GM19328 (cell line): ENCODE results near the gene AJAP1.
"Not testable (repeated sequence)": the region's sequence is repeated elsewhere in the genome, so short reads cannot be mapped to it uniquely, and the experiment has no call there.

Source experiments
- ATAC-seq: cut with Tn5 transposase; IDR thresholded peaks from one replicate; pipeline ENCODE4 v1.9.1; 2021; ENCODE audit warnings: mild to moderate bottlenecking, moderate library complexity; ENCODE audit not compliant: unreplicated experiment

The AJAP1 gene, protein sequence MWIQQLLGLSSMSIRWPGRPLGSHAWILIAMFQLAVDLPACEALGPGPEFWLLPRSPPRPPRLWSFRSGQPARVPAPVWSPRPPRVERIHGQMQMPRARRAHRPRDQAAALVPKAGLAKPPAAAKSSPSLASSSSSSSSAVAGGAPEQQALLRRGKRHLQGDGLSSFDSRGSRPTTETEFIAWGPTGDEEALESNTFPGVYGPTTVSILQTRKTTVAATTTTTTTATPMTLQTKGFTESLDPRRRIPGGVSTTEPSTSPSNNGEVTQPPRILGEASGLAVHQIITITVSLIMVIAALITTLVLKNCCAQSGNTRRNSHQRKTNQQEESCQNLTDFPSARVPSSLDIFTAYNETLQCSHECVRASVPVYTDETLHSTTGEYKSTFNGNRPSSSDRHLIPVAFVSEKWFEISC

DNA sequence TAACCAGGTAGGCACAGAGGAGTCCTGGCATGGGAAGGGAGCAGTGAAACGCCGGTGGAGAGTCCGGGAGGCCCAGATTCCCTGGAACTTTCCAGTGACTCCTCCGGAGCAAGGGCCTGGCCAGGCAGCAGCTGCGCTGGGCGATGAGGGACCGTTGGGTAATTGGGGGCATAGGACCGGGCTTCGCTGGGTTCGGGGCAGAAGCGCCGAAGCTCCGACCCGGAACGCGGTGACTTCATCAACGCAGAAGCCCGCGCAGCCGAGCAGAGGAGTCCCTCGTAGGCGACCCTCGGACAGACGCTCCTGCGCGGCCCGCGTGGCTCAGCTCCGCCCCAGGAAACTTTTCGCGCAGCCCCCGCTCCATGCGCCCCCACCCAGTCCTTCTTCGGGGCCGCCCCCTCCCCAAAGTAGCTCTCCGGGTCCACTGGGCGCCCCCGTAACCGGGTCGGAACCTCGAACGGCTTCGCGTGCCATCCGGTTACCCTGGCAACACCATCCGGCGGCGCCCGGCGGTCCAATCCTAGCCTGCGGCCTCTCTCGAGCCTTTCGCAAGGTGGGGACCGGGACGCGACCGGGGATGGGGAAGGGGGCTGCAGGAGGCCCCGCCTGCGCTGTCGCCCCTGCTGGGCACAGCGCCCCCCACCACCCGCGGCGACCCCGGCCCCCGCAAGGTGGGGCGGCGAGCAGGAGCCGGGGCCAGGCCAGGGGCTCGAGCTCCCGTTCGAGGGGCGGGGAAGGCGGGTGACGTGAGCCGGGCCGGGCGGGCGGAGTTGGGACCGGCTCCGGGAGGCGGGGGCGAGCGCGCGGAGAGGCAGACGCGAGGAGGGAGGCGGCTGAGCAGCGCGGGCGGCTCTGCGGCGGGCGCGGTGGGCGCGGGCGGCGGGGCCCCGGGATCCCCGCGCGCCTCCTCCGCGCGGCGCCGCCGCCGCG lies at the start of gene AJAP1:
AJAP1 (plus strand) TSS at position 814 of the 930 bp plus-strand sequence. CDS start 817 bp downstream, outside the sequence.
- no peak for ATAC-seq

DNA sequence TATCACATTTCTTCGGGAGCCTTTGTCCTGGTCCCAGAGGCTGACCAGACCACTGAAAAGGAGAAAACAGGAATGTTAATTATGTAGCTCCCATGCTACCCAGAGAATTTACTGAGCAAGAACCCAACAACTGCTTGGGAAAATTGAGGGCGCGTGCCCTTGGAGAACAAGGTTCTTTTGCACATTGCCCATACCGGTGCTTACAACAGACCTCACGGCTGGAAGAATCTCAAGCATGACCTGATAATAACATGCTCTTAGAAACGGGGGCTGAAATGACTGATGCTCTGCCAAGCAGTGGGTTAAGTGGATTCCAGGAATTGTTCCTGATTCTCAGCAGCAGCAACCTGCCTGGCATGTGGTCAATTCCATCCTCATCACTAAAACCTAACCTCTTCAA lies 49.3 kb upstream of the AJAP1 start:
- ATAC-seq = no peak

DNA sequence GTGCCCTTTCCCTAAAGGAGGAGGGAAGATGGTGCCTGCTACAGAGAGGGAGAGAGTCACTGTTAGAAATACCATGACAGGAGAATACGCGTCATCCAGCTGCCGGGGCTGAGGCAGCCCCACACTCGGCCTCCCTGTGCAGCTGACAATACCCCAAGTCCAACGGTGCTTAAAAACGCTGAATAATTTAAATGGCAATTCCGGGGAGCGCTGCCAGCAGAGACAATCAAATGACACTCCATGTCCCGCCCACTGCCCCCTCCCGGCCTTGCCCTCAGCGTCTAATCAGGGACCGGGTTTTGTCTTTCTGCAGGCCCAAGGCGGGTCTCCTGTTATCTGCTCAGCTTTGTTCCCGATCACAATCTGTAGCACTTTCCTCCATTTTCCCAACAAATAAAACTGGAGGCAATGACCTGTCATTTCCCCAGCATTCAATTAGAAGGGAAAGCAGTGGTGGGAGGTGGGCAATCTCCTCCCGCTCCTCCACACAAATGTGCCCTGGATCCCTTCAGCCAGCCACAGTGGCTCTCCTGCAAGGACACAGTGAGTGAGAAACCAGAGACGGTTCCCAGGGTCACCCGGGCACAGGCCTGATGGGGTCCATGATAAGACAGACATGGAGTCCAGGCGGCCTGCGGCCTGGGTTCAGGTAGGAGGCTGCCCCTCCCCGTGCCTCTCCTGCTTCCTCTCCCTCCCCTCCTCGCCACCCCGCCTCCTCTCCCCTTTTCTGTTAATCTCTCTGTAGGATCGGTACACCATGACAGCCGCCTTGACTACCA lies 42.7 kb upstream of the AJAP1 start:
- ATAC-seq = no peak

DNA sequence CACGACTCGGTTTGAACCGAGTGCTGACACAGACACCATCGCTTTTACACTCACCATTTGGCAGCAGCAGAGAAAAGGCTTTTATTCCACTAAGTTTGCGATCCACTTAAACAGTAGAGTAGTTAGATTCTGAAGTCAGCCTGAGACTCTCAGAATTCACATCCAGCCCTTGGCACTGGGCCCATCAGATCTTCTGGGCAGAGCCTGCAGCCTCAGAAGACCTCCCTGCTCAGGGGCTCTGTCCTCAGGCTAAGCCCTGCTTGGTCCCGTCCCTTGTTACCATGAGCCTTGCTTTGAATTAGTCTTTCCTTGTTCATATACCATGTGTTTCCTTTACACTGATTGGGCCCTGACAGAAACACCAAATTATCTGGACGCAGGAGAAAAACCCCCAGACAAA lies 41.4 kb upstream of the AJAP1 start:
- no peak for ATAC-seq

DNA sequence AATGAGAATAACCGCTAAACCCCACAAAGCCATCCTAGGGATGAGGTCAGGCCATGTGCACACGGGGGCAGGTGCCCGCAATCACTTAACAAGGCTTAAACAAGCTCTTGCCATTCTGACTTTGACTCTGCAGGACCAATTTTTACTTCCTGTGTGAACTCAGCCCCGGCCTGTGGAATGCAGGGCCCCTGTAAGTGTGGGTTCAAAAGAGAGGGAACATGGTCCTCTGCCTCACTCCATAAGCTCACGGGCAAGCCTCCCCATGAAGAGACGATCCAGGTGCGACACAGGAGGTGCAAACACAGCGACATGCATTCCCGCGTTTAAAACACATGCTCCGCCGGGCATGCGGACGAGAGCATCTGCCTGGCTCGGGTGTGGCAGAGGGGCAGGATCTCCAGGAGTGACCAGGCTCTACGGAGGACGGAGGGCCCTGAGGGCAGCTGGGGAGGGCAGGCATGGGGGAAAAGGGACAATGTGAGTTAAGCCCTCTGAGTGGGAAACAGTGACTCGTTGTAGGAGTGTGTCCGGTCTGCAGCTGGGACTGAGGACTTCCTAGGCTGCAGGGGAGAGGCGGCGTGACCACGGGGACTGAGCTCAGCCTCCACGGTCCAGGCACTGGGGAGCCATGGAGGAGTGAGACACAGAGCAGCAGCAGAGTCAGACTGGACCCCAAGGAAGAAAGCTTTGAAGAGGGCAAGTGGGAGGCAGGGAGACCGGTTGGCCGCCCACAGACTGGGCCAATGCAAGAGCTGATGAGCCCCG lies 40.6 kb upstream of the AJAP1 start:
- no peak for ATAC-seq

DNA sequence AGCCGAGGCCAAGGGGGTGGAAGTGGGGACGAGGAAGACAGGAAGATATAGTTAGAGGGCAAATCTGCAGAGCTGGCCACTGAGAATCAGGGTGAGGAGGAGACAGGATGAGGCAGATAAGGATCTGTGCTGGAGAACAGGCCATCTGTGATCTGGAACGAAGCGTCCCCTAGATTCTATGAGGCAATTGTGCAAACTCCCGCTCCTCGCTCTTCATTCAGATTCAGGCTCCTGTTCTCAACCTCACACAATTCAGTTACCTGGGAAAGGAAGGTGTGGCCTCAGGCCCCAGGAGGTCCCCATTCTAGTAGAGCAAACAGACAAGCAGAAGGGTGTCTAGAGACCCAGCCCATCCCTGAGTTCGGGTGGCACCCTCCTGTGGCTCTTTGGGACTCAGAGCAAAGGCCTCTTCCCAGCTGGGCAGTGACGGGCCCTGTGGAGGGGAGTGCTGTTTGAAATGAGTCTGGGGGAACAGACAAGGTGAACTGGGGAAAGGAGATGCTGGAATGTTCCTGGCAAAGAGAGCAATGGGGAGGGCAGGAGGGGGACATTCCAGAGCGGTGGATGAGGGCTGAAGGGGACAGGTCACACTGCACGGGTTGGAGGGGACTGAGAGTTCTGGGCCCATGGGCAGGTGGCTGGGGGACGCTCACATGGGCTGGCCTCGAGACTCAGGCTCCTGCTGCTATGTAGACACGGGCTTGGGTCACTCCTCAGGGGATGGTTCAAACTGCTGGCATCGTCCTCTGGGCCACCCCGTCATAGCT lies 39.9 kb upstream of the AJAP1 start:
- no peak for ATAC-seq

DNA sequence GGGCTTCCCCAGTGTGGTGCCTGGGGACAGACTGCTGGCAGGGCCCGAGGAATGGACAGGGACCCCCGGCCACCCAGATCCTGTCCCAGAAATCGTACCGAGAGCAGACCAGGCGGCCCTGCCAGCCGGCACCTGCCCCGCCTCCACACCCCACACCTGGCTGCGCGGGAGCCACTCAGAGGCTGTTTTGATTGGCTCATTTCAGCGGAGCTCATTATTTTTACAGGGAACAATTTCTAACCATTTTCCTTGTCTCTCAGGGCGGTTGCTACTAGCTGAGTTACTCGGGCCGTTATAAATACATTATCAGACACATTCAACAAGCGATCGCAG lies 39.3 kb upstream of the AJAP1 start:
- ATAC-seq = no peak

DNA sequence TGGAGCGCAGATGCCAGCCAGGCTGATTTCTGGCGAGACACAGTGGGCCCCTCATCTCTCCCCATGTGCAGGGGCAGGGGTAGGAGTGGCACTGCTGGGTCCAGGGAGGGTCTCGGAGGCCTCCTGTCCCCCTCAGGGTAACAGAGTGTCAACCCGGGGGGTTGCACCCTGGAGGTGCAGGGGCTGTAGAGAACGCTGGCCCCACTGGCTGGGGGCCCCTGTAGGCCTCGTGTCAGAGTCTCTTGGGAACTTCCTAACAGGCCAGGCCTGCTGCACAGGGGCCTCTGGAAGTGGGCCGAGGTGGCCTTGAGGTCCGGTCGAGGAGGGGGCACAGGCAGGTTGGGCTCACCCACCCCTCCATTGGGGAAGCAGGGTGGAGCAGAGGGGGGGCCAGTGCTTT lies 38.9 kb upstream of the AJAP1 start:
- ATAC-seq = no peak

DNA sequence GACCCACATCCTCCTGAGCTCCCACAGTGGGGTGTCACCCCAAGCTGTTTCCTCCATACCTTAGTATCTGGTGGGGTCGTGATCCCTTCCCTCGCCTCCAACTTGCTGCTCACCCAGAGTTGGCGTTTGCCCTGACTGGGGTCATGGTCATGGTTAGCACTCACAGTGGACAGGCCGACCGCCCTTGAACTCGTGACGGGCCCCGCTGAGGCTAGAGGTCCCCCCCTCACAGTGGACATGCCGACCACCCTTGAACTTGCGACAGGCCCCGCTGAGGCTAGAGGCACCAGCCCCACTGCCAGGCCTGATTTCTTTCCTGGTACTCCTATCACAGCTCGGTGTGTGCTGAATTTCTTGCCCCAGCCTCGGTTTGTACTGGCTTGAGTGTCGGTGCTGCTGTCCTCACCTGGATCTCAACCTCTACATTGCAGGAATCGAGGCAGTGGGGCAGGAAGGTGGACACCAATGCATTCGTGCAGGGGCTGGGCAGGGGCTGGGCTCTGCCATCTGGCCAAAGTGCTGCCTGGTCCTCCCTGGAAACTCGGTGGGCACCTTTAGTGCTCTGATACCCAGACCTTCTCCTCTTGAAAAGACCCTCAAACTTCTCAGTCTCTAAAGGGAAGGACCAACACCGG lies 37.5 kb upstream of the AJAP1 start:
- no peak for ATAC-seq

DNA sequence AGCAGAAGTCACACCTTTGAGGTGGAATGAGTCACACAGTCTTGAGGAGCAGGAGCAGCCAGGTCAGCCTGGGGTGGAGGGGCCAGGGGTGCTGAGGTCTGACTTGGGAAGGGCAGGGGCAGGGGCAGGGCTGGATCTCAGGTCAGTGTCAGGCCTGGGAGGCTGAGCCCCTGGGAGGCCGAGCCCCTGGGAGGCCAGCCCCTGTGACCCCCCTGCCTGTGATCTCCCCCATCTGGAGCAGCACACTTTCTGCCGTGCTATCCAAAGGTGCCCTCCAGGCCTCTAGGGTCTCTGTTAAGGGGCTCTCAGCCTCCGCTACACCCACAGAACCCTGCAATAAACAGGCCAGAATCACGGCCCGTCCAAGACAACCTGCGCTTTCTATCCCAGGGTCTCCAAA lies 36.9 kb upstream of the AJAP1 start:
- ATAC-seq = no peak

DNA sequence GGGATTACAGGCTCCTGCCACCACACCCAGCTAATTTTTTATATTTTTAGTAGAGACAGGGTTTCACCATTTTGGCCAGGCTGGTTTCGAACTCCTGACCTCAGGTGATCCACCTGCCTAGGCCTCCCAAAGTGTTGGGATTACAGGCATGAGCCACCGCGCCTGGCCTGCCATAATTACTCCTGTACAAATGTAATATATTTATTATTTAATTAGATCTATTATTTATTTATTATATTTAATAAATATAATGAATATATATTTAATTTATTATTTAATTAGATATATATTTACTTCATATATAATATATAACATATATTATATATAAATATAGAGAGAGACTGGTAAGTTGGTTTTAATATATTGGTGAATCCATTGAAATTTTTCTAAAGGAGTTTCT lies 35.6 kb upstream of the AJAP1 start:
- not testable (repeated sequence) for ATAC-seq

DNA sequence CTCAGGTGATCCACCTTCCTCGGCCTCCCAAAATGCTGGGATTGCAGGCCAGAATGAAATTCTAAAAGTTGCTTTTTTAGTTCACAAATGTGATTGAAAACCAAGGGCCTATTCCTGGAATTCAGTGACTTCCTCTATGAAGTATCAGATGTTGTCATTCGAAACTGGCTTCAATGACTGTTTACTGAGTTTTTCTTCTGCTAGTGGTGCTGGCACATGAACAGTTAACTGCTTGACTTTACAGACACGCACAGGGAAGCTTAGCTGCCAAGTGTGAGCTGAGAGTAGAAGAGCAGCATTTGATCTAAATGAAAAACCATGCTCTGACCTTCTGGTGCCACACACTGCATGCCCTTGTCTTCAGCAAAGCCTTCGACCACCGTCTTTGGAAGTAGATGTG lies 32.8 kb upstream of the AJAP1 start:
- ATAC-seq = no peak

DNA sequence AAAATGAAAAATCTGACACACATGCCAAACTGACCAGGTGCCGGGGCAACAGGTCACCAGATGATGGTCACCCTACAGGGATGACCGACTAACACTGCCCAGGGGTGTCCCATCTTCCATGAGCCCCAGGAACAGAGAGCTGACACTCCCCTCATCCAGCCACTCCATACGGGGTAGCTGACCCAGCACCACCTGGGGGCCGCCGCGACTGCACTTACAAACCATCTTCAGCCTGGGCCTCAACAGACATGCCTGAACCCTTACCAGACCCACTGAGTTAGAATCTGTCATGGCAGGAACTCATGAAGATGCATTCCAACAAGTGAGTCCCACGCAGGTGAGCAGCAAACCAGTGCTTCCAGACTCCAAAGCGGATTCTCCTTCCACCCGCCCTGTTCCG lies 31.6 kb upstream of the AJAP1 start:
- no peak for ATAC-seq

DNA sequence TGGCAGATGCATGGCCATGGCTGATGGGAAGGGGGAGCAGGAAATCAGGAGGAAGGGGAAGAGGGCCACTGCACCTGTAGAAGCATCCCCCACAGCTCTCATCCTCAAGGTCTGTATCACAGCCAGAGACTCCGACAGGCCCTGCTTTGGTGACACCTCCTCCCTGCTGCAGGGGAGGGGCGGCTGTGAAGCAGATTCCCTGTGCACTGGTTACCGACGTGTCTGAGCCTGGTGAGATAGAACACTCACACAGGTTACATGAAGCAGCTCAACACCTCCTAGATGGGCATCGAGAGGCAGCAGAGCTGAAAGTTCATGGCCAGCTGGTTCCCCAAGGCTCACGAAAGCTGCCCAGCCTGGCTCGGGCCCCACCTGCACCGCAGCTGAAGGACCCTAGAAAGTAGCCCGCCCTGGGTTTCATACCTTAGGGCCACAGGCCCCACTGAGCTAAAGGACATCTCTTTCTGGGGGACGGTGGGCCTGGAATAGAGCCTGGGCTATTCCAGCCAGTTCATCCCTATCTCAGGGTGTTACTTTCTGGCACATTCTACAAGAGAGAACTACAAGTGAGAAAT lies 30.2 kb upstream of the AJAP1 start:
- ATAC-seq = no peak

DNA sequence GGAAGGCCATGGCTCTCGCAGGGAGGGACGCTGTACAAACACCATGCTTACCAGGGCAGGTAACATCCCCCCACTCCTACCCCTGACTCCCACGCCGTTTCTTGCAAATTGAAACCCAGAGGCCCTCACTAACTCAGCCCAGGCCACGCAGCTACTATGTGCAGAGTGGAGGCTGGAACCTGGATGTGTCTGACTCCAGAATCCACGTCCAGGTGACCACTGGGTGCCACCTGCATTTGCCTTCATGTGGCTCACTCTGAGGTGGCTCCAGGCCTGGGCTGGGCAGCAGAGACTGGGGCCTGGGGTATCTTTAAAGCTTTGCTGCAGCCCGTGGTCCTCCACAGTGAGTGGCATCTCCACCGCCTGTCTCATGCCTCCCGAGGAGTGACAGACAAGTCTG lies 29.6 kb upstream of the AJAP1 start:
- no peak for ATAC-seq

DNA sequence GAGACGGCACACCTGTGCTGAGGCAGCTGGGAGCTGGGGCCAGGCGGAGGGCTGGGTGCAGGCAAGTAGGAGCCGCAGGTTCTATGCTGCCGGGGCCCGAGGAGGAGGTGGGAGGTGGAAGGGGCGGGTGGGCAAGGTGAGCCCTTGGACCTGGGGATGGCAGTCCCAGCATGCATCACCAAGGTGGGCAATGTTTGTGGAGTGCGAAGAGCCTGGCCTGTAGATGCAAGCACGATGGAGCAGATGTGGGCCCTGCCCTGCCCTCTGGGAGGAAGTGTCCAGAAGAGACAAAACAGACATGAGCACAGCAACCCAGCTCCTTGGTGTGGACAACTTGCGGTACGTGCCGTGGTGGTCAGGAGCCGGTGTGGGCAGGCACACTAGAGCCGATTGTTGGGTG lies 28.3 kb upstream of the AJAP1 start:
- ATAC-seq = no peak

DNA sequence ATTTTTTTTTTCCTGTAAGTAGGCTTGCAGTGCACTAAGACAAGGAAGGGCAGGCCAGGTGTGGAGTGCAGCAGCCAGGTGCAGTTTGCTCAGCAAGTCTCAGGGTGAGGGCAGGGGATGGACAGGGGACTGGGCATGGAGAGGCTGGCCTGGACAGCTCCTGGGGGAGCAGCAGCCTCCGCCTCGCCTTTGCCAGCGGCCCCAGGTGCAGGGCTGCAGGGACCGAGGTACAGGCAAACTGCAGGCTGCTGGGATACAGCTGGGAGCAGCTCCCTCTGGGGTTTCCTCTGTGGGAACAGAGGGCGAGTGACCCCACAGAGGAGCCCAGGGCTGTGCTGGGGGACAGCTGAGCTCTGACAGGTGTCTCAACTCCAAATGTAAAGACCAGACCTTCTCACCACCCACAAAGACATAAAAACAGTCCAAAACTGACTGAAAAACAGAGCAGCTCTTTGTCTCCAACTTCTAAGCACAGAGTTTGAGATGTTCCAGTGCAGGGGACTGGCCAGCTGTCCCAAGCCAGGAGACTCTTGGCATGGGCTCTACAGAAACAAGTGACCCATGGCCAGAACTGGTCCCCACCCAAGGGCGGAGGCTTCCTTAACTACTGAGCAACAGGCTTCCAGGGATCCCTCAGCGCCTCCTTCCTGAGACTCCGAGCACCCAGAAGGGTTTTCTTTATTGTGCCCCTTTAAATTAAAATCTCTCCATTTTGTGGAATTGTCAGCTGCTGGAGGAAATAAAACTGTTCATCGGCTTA lies 27.7 kb upstream of the AJAP1 start:
- no peak for ATAC-seq

DNA sequence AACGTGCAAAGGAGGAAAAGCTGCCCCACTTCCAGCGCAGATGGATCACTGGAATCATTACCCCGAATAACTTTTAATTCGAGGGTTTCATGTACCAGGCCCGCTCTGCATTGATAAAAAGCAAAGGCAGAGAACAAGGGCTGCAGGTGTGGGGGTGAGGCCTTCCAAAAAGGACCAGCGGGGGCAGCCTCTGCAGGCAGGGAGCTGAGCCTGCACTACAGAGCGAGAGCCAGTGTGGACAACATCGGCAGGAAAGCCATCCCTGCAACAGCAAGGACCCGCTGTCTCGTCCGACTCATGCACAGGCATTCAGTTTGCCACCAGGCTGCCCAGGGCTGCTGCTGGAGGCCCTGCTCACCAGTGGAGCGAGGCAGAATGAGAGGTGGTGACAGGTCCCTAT lies 27.1 kb upstream of the AJAP1 start:
- no peak for ATAC-seq
